OCI-LY1 (cell line): ENCODE results near the gene ATP11A.

Experiments used
- H2AFZ ChIP-seq: fragments of 200-600 bp; sonication (generic), shearing (Covaris generic); 2 replicates; pipeline ENCODE4 v1.6.0; 2014; ENCODE audit warnings: antibody characterized with exemption, mild to moderate bottlenecking, low read length
- H3F3A ChIP-seq: fragments of 200-600 bp; sonication (generic), shearing (Covaris generic); 2 replicates; pipeline ENCODE4 v1.6.0; 2014; ENCODE audit warnings: mild to moderate bottlenecking, antibody characterized with exemption, low read length, moderate library complexity; ENCODE audit not compliant: insufficient read depth
- H3K27ac ChIP-seq: fragments of 200-600 bp; sonication (generic); 2 replicates; pipeline ENCODE4 v1.5.1; 2014; ENCODE audit warnings: low read length, mixed run types, mild to moderate bottlenecking, low read depth; ENCODE audit not compliant: poor library complexity, severe bottlenecking
- H3K27me3 ChIP-seq: fragments of 200-600 bp; sonication (generic); 2 replicates; pipeline ENCODE4 v1.6.0; 2014; ENCODE audit warnings: antibody characterized with exemption, mild to moderate bottlenecking, low read length, moderate library complexity; ENCODE audit not compliant: insufficient read depth
- H3K36me3 ChIP-seq: fragments of 200-600 bp; sonication (generic); 2 replicates; pipeline ENCODE4 v1.6.1; 2014; ENCODE audit warnings: mild to moderate bottlenecking, antibody characterized with exemption, low read length, moderate library complexity, mixed read lengths; ENCODE audit not compliant: insufficient read depth
- H3K4me1 ChIP-seq: fragments of 200-600 bp; sonication (generic); 2 replicates; pipeline ENCODE4 v1.5.1; 2014; ENCODE audit warnings: mild to moderate bottlenecking, low read length, moderate library complexity; ENCODE audit not compliant: insufficient read depth, severe bottlenecking
- H3K4me2 ChIP-seq: fragments of 200-600 bp; sonication (generic), shearing (Covaris generic); 2 replicates; pipeline ENCODE4 v1.6.1; 2014; ENCODE audit warnings: low read length
- H3K4me3 ChIP-seq: fragments of 200-600 bp; sonication (generic); 2 replicates; pipeline ENCODE4 v1.5.1; 2014; ENCODE audit warnings: low read length, low read depth, mild to moderate bottlenecking, mixed read lengths; ENCODE audit not compliant: poor library complexity, severe bottlenecking
- H3K79me2 ChIP-seq: fragments of 200-600 bp; shearing (Covaris generic); 2 replicates; pipeline ENCODE4 v1.6.1; 2016; ENCODE audit warnings: mixed run types, low read length, mixed read lengths; ENCODE audit not compliant: insufficient read depth
- H3K9ac ChIP-seq: fragments of 200-600 bp; sonication (generic), shearing (Covaris generic); 2 replicates; pipeline ENCODE4 v1.6.1; 2014; ENCODE audit warnings: mild to moderate bottlenecking, low read length, mixed read lengths
- H3K9me2 ChIP-seq: fragments of 200-600 bp; sonication (generic), shearing (Covaris generic); 2 replicates; pipeline ENCODE4 v1.6.1; 2014; ENCODE audit warnings: low read depth, mild to moderate bottlenecking, low read length, mixed read lengths
- H3K9me3 ChIP-seq: fragments of 200-600 bp; shearing (Covaris generic); 2 replicates; pipeline ENCODE4 v1.6.1; 2014; ENCODE audit warnings: low read length, mixed read lengths
- H4K20me1 ChIP-seq: fragments of 200-600 bp; sonication (generic), shearing (Covaris generic); 2 replicates; pipeline ENCODE4 v1.6.0; 2016; ENCODE audit warnings: mild to moderate bottlenecking, low read length; ENCODE audit not compliant: insufficient read depth
- EZH2 ChIP-seq: fragments of 200-600 bp; sonication (generic), shearing (Covaris generic); IDR thresholded peaks from 2 replicates; pipeline ENCODE4 v1.8.0; 2017; ENCODE audit warnings: borderline replicate concordance, mixed run types, mild to moderate bottlenecking, antibody characterized with exemption, low read length, moderate library complexity, mixed read lengths
- TF ChIP-seq, protein P1 (sequence below): fragments of 200-600 bp; sonication (generic), shearing (Covaris generic); IDR thresholded peaks from 2 replicates; pipeline ENCODE4 v1.5.1; 2017; ENCODE audit warnings: mild to moderate bottlenecking, antibody characterized with exemption, low read length, moderate library complexity, mixed read lengths

ATP11A gene

DNA sequence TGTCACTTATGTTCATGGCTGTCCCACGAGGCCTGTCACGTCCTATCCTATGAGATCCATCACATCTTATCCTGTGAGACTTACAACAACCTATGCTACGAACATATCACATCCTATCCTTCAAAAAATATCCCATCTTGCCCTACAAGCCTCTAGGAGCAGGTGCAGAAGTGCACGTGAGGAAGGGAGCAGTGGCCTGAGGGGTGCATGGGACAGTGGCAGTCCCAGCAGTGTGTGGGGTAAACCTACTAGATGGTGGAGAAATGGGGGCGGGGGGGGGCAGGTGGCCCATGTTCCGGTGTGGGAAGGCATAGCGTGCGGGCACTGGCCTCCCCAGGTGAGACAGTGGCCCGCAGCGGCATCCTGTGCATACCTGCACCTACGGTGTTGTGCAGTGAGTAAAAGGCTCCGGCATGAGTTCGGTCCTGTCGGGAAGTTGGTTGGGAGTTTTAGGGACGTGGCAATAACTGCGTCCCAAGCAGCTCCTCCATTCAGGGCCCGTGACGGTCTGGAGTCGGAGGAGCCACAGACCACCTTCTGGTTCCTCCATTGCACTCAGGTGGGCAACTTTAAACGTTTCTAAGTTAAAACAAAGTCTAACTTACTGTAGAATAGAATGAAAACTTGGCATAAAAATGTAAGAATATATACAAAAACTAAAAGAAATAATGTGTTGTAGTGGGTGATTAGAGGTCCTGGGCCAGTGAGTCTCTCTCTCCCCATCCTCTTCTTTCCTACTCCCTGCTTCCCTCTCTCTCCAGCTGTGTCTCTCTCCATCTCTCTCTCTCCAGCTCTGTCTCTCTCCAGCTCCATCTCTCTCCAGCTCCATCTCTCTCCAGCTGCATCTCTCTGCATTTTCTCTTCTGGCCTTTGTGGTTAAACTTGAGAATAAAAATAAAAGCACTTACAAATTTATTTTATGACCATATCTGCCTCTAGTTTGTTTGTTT lies 42.1 kb downstream of the ATP11A start:
- H3K4me1 ChIP-seq: no peaks in the 10 kb centered on the region
- no peaks in the 10 kb centered on the region; the same call in 1 of the 2 replicates for H4K20me1 ChIP-seq

DNA sequence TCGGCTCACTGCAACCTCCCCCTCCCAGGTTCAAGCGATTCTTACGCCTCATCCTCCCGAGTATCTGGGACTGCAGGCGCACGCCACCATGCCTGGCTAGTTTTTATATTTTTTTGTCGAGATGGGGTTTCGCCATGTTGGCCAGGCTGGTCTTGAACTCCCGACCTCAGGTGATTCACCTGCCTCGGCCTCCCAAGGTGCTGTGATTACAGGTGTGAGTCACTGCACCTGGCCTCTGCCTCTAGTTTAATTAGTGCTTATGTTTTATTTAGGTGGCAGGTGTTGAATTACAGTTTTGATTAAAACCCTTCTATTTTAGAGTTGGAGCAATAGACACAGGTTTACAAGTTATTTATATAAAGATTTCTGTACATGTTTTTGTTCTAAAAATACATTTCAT lies 42.8 kb downstream of the ATP11A start:
- no peaks in the 10 kb centered on the region for H3K9me3 ChIP-seq
- no peak overlapping the region for H2AFZ ChIP-seq
- H3K4me3 ChIP-seq: no peak overlapping the region
- H4K20me1 ChIP-seq: no peaks in the 10 kb centered on the region; the same call in 1 of the 2 replicates
- no peak overlapping the region for H3K4me2 ChIP-seq
- H3K27ac ChIP-seq: no peak overlapping the region
- TF ChIP-seq, protein P1, sequence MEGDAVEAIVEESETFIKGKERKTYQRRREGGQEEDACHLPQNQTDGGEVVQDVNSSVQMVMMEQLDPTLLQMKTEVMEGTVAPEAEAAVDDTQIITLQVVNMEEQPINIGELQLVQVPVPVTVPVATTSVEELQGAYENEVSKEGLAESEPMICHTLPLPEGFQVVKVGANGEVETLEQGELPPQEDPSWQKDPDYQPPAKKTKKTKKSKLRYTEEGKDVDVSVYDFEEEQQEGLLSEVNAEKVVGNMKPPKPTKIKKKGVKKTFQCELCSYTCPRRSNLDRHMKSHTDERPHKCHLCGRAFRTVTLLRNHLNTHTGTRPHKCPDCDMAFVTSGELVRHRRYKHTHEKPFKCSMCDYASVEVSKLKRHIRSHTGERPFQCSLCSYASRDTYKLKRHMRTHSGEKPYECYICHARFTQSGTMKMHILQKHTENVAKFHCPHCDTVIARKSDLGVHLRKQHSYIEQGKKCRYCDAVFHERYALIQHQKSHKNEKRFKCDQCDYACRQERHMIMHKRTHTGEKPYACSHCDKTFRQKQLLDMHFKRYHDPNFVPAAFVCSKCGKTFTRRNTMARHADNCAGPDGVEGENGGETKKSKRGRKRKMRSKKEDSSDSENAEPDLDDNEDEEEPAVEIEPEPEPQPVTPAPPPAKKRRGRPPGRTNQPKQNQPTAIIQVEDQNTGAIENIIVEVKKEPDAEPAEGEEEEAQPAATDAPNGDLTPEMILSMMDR: no peak
- no peaks in the 10 kb centered on the region for H3K9me2 ChIP-seq
- no peaks in the 10 kb centered on the region for H3K79me2 ChIP-seq
- no peaks in the 10 kb centered on the region for H3K36me3 ChIP-seq
- H3K4me1 ChIP-seq: no peaks in the 10 kb centered on the region
- H3F3A ChIP-seq: no peaks in the 10 kb centered on the region
- H3K9ac ChIP-seq: no peak overlapping the region
- H3K27me3 ChIP-seq: peaks cover 12% of the 10 kb centered on the region; the same call in 1 of the 2 replicates

More for the DNA sequence above, 42.1 kb downstream of the ATP11A start:
- Histone ChIP-seq H3K27ac (no peak overlapping the region), H2AFZ (no peak overlapping the region), H3K9ac (no peak overlapping the region), H3K9me2 (no peaks in the 10 kb centered on the region), H3K79me2 (no peaks in the 10 kb centered on the region), H3K9me3 (no peaks in the 10 kb centered on the region), H3K27me3 (peaks cover 12% of the 10 kb centered on the region; the same call in 1 of the 2 replicates), H3K36me3 (no peaks in the 10 kb centered on the region), H3K4me2 (no peak overlapping the region), H3F3A (no peaks in the 10 kb centered on the region), H3K4me3 (no peak overlapping the region)
- TF ChIP-seq, protein P1: no peak
- TF ChIP-seq EZH2: no peak

DNA sequence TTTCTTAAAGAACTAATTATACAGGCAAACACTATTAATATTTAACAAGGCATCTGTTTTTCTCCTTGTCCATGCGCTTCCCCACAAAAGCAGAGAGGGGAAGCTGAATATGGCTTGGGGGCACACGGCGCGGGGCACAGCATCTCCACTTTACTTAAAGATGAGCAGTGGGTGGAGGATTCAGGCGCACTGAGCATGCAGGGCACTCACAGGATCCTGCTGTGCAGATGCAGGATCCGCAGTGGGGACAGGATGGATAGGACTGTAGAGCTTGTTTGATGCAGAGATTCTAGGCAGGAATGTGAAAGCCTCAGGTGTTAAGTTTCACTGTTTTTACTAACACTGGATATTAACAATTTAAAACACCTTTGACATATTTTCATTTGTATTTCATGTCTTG lies 43.3 kb downstream of the ATP11A start:
- H4K20me1 ChIP-seq: no peaks in the 10 kb centered on the region; the same call in 1 of the 2 replicates
- no peaks in the 10 kb centered on the region for H3K9me3 ChIP-seq
- no peaks in the 10 kb centered on the region for H3K79me2 ChIP-seq
- peaks cover 12% of the 10 kb centered on the region; the same call in 1 of the 2 replicates for H3K27me3 ChIP-seq
- no peak overlapping the region for H3K27ac ChIP-seq
- H3K4me1 ChIP-seq: no peaks in the 10 kb centered on the region
- H3K36me3 ChIP-seq: no peaks in the 10 kb centered on the region
- no peak overlapping the region for H3K9ac ChIP-seq
- H3K4me2 ChIP-seq: no peak overlapping the region
- no peak overlapping the region for H2AFZ ChIP-seq
- no peak overlapping the region for H3K4me3 ChIP-seq
- H3F3A ChIP-seq: no peaks in the 10 kb centered on the region
- TF ChIP-seq EZH2: no peak
- TF ChIP-seq, protein P1: no peak
- no peaks in the 10 kb centered on the region for H3K9me2 ChIP-seq
